HG03175 (cell line): ENCODE data around the gene ENDOG.
"Not testable (repeated sequence)": the region's sequence is repeated elsewhere in the genome, so short reads cannot be mapped to it uniquely, and the experiment has no call there.

Source experiments
- ATAC-seq: cut with Tn5 transposase; IDR thresholded peaks from one replicate; pipeline ENCODE4 v1.9.1; 2021; ENCODE audit warnings: mild to moderate bottlenecking, moderate library complexity; ENCODE audit not compliant: unreplicated experiment

Gene ENDOG

GRCh38 chr9:128828267-128828666 lies 10.0 kb downstream of the ENDOG start:
- no peak for ATAC-seq

GRCh38 chr9:128828719-128829452 lies 10.6 kb downstream of the ENDOG start:
- ATAC-seq = peak; percentile 11

- peak; percentile 96 for ATAC-seq
Measured at GRCh38 chr9:128829477-128830251, 11.4 kb downstream of the ENDOG start, which contains the start of gene SPOUT1. SPOUT1 (minus strand) TSS chr9:128829794; CDS start chr9:128829780, 14 bp downstream.

- no peak for ATAC-seq
Measured at GRCh38 chr9:128833696-128834095, 15.4 kb downstream of the ENDOG start.

GRCh38 chr9:128835246-128836210 lies 17.2 kb downstream of the ENDOG start:
- no peak for ATAC-seq

GRCh38 chr9:128836509-128837145 lies 18.3 kb downstream of the ENDOG start:
- no peak for ATAC-seq

GRCh38 chr9:128838338-128838737 lies 20.0 kb downstream of the ENDOG start:
- ATAC-seq = no peak

GRCh38 chr9:128840524-128840923 lies 22.2 kb downstream of the ENDOG start:
- ATAC-seq = no peak

- ATAC-seq = no peak
Measured at GRCh38 chr9:128841694-128842492, 23.6 kb downstream of the ENDOG start.

- ATAC-seq = not testable (repeated sequence)
Measured at GRCh38 chr9:128843171-128843570, 24.9 kb downstream of the ENDOG start.

GRCh38 chr9:128845186-128845931 lies 27.1 kb downstream of the ENDOG start:
- ATAC-seq = no peak

GRCh38 chr9:128846680-128847030 lies 28.4 kb downstream of the ENDOG start:
- no peak for ATAC-seq

- ATAC-seq = no peak
Measured at GRCh38 chr9:128847803-128848202, 29.5 kb downstream of the ENDOG start.

- ATAC-seq = not testable (repeated sequence)
Measured at GRCh38 chr9:128851024-128851423, 32.7 kb downstream of the ENDOG start.

- not testable (repeated sequence) for ATAC-seq
Measured at GRCh38 chr9:128851779-128852600, 33.7 kb downstream of the ENDOG start.

- ATAC-seq = not testable (repeated sequence)
Measured at GRCh38 chr9:128852646-128853045, 34.3 kb downstream of the ENDOG start.

GRCh38 chr9:128854454-128854853 lies 36.2 kb downstream of the ENDOG start:
- not testable (repeated sequence) for ATAC-seq

GRCh38 chr9:128858476-128858875 lies 40.2 kb downstream of the ENDOG start:
- ATAC-seq = not testable (repeated sequence)
